PC-3 (cell line): ENCODE measurements around the gene SLC9B1. TPM values are rescaled to one million over a fixed set of nuclear protein-coding genes. Genes with fewer than 3 reads are reported as not detected.

Experiments used
- ATAC-seq: fragments of 200-7000 bp; cut with Tn5 transposase; 2 replicates; pipeline ENCODE4 v1.9.1; 2020; ENCODE audit warnings: mild to moderate bottlenecking, moderate library complexity
- BruUV-seq: library from RNA; stranded (reverse); fragments of 400-500 nt; replicated peaks from 2 replicates; lab custom pipeline; 2021; lab: Mats Ljungman, UMichigan
- CTCF ChIA-PET: fragments of 300-600 bp; sonication (Branson Sonifier 250); formaldehyde crosslinking; loops from one replicate; lab custom pipeline; 2022; ENCODE audit warnings: antibody characterized with exemption; lab: Charles Lee
- POLR2A ChIA-PET: fragments of 300-600 bp; sonication (Branson Sonifier 250); formaldehyde crosslinking; loops from one replicate; lab custom pipeline; 2022; ENCODE audit warnings: antibody characterized with exemption; ENCODE audit not compliant: unreplicated experiment; lab: Charles Lee
- DNase-seq: peaks from one replicate; pipeline ENCODE4 v3.0.0-alpha.2; 2015
- H2AFZ ChIP-seq: fragments of 300-600 bp; sonication (generic); 2 replicates; pipeline ENCODE4 v1.6.0; 2016; ENCODE audit warnings: antibody characterized with exemption, low read length
- H3F3A ChIP-seq: fragments of 300-600 bp; sonication (generic); one replicate; pipeline ENCODE4 v1.6.0; 2017; ENCODE audit warnings: antibody characterized with exemption, low read length, control low read depth, mild to moderate bottlenecking; ENCODE audit not compliant: unreplicated experiment
- H3K27ac ChIP-seq: fragments of 300-600 bp; sonication (generic); 2 replicates; pipeline ENCODE4 v1.5.1; 2016; ENCODE audit warnings: mild to moderate bottlenecking, low read length
- H3K27me3 ChIP-seq: fragments of 300-600 bp; sonication (generic); 2 replicates; pipeline ENCODE4 v1.6.1; 2016; ENCODE audit warnings: low read length, mixed read lengths
- H3K36me3 ChIP-seq: fragments of 300-600 bp; sonication (generic); 2 replicates; pipeline ENCODE4 v1.6.1; 2016; ENCODE audit warnings: low read depth, mixed run types, low read length, mixed read lengths
- H3K4me1 ChIP-seq: fragments of 300-600 bp; sonication (generic); 2 replicates; pipeline ENCODE4 v1.5.1; 2016; ENCODE audit warnings: low read length; ENCODE audit not compliant: insufficient read depth
- H3K4me2 ChIP-seq: fragments of 300-600 bp; sonication (generic); 2 replicates; pipeline ENCODE4 v1.6.0; 2016; ENCODE audit warnings: low read length
- H3K4me3 ChIP-seq: fragments of 300-600 bp; sonication (generic); 2 replicates; pipeline ENCODE4 v1.5.1; 2016; ENCODE audit warnings: mild to moderate bottlenecking, low read length, mixed read lengths
- H3K79me2 ChIP-seq: fragments of 300-600 bp; sonication (generic); 2 replicates; pipeline ENCODE4 v1.6.1; 2017; ENCODE audit warnings: low read length, mixed read lengths
- H3K9ac ChIP-seq: fragments of 300-600 bp; sonication (generic); 2 replicates; pipeline ENCODE4 v1.6.0; 2016; ENCODE audit warnings: mild to moderate bottlenecking, low read length
- H3K9me2 ChIP-seq: fragments of 300-600 bp; sonication (generic); replicated peaks from 2 replicates; pipeline ENCODE4 v1.6.1; 2016; ENCODE audit warnings: mixed run types, low read length, mixed read lengths
- H3K9me3 ChIP-seq: fragments of 300-600 bp; sonication (generic); 2 replicates; pipeline ENCODE4 v1.6.1; 2016; ENCODE audit warnings: low read length, mixed read lengths
- H4K20me1 ChIP-seq: fragments of 300-600 bp; sonication (generic); 2 replicates; pipeline ENCODE4 v1.6.1; 2016; ENCODE audit warnings: low read length, mixed read lengths
- CTCF ChIP-seq: fragments of 300-600 bp; sonication (generic); conservative IDR thresholded peaks from 2 replicates; pipeline ENCODE4 v1.5.1; 2017; ENCODE audit warnings: antibody characterized with exemption, low read depth, mild to moderate bottlenecking, low read length
- EZH2 ChIP-seq: fragments of 300-600 bp; sonication (generic); IDR thresholded peaks from one replicate; pipeline ENCODE4 v1.6.1; 2017; ENCODE audit warnings: antibody characterized with exemption, mild to moderate bottlenecking, low read length; ENCODE audit not compliant: unreplicated experiment
- EZH2phosphoT487 ChIP-seq: fragments of 300-600 bp; sonication (generic); IDR thresholded peaks from 2 replicates; pipeline ENCODE4 v1.6.1; 2018; ENCODE audit warnings: mild to moderate bottlenecking, antibody characterized with exemption, low read length, borderline replicate concordance
- intact Hi-C: fragments of 100-400 bp; cut with micrococcal nuclease; formaldehyde crosslinking; loops from 2 replicates; pipeline ENCODE4 v1.9.0; 2023
- total RNA-seq: library from RNA; depleted of rRNA; stranded (reverse); fragments of >200 nt; gene quantifications from 2 replicates; pipeline ENCODE4 v1.2.3, GENCODE V29; 2014

SLC9B1 gene
- total RNA-seq, 1 experiment from 2014 or later, result not detected

- no peaks in the 10 kb centered on the region for H3K36me3 ChIP-seq
- no peaks in the 10 kb centered on the region for H3K27me3 ChIP-seq
- H2AFZ ChIP-seq, result no peak overlapping the region
- CTCF ChIA-PET, result no interaction called here
- H4K20me1 ChIP-seq, result no peaks in the 10 kb centered on the region
- H3K4me2 ChIP-seq, result no peak overlapping the region
- no peaks in the 10 kb centered on the region for H3K79me2 ChIP-seq
- POLR2A ChIA-PET, result no interaction called here
- H3K9me3 ChIP-seq, result no peaks in the 10 kb centered on the region
- TF ChIP-seq CTCF (no peak), EZH2phosphoT487 (no peak), EZH2 (no peak)
- H3K9ac ChIP-seq, result no peak overlapping the region
- H3K4me1 ChIP-seq, result no peaks in the 10 kb centered on the region
- intact Hi-C loops, result no loop called here
- no TSS peak for BruUV-seq
- DNase-seq (no peak), ATAC-seq (no peak)
- no peak overlapping the region for H3K4me3 ChIP-seq
- H3K27ac ChIP-seq, result no peak overlapping the region
- no peaks in the 10 kb centered on the region for H3K9me2 ChIP-seq
- H3F3A ChIP-seq, result no peaks in the 10 kb centered on the region
These were observed 41.1 kb upstream of the SLC9B1 start for GRCh38 chr4:103060453-103061148.

GRCh38 chr4:103054030-103054429 lies 34.5 kb upstream of the SLC9B1 start:
- intact Hi-C loops, result no loop called here
- BruUV-seq, result no TSS peak
- DNase-seq, result no peak

More at GRCh38 chr4:103054030-103054429, 34.5 kb upstream of the SLC9B1 start:
- H4K20me1 ChIP-seq, result no peaks in the 10 kb centered on the region
- H3K4me1 ChIP-seq, result no peaks in the 10 kb centered on the region
- TF ChIP-seq EZH2 (no peak), CTCF (no peak), EZH2phosphoT487 (no peak)
- no peak overlapping the region for H3K4me2 ChIP-seq
- H2AFZ ChIP-seq, result no peak overlapping the region
- no peaks in the 10 kb centered on the region for H3K79me2 ChIP-seq
- no peak overlapping the region for H3K27ac ChIP-seq
- no peaks in the 10 kb centered on the region for H3K9me3 ChIP-seq
- H3K9ac ChIP-seq, result no peak overlapping the region
- H3K36me3 ChIP-seq, result no peaks in the 10 kb centered on the region
- no peaks in the 10 kb centered on the region for H3K9me2 ChIP-seq
- ChIA-PET CTCF (no interaction called here), POLR2A (no interaction called here)
- H3F3A ChIP-seq, result no peaks in the 10 kb centered on the region
- no peak overlapping the region for H3K4me3 ChIP-seq
- no peaks in the 10 kb centered on the region for H3K27me3 ChIP-seq
- ATAC-seq, result no peak
